Keratinocyte (primary cell): ENCODE results near the gene PAX7. TPM values are rescaled to one million over a fixed set of nuclear protein-coding genes. Genes with fewer than 3 reads are reported as not detected.

ENCODE experiments used
- DNase-seq: peaks from one replicate; pipeline ENCODE4 v3.0.0-alpha.2; 2011; ENCODE audit warnings: low read depth, missing footprints, low spot score
- FAIRE-seq: peaks from 2 replicates; lab custom pipeline; 2011; peaks lifted over from hg19 to GRCh38; lab: Jason Lieb, UNC
- H2AFZ ChIP-seq: 2 replicates; pipeline ENCODE4 v1.6.0; 2012; ENCODE audit warnings: low read length, control low read depth, inconsistent platforms; ENCODE audit not compliant: control insufficient read depth
- H3K27ac ChIP-seq: 2 replicates; pipeline ENCODE4 v1.5.1; 2011; ENCODE audit warnings: low read length; ENCODE audit not compliant: control insufficient read depth, insufficient read depth
- H3K27me3 ChIP-seq: 3 replicates; pipeline ENCODE4 v1.6.0; 2011; ENCODE audit warnings: low read length; ENCODE audit not compliant: control insufficient read depth, insufficient read depth; ENCODE audit errors: extremely low read depth
- H3K36me3 ChIP-seq, 2 experiments: 2 replicates in 1 of 2; 3 replicates in 1 of 2; pipeline ENCODE4 v1.5.1; 2011; ENCODE audit warnings: low read length in 2 of 2, mild to moderate bottlenecking in 1 of 2; ENCODE audit not compliant: control insufficient read depth in 2 of 2, insufficient read depth in 2 of 2; ENCODE audit errors: extremely low read depth in 1 of 2
- H3K4me1 ChIP-seq: 3 replicates; pipeline ENCODE4 v1.5.1; 2011; ENCODE audit warnings: low read length; ENCODE audit not compliant: control insufficient read depth, insufficient read depth; ENCODE audit errors: extremely low read depth
- H3K4me2 ChIP-seq: 3 replicates; pipeline ENCODE4 v1.6.0; 2011; ENCODE audit warnings: low read depth, low read length; ENCODE audit not compliant: control insufficient read depth, insufficient read depth; ENCODE audit errors: extremely low read depth
- H3K4me3 ChIP-seq, 3 experiments: fragments of 200-600 bp in 1 of 3; sonication (generic) in 1 of 3; 2 replicates in 2 of 3; 3 replicates in 1 of 3; pipeline ENCODE4 v1.5.1; 2011 to 2016; ENCODE audit warnings: low read length in 3 of 3, mild to moderate bottlenecking in 3 of 3, control low read depth in 2 of 3, inconsistent platforms in 1 of 3, low read depth in 1 of 3, mixed read lengths in 1 of 3, mixed run types in 1 of 3, moderate library complexity in 1 of 3; ENCODE audit not compliant: control insufficient read depth in 2 of 3, insufficient read depth in 2 of 3; ENCODE audit errors: extremely low read depth in 1 of 3
- H3K79me2 ChIP-seq: 2 replicates; pipeline ENCODE4 v1.6.0; 2012; ENCODE audit warnings: low read length; ENCODE audit not compliant: control insufficient read depth, insufficient read depth
- H3K9ac ChIP-seq: 3 replicates; pipeline ENCODE4 v1.6.0; 2011; ENCODE audit warnings: low read length; ENCODE audit not compliant: control insufficient read depth, insufficient read depth; ENCODE audit errors: extremely low read depth
- H3K9me1 ChIP-seq: 3 replicates; pipeline ENCODE4 v1.6.0; 2011; ENCODE audit warnings: low read length; ENCODE audit not compliant: control insufficient read depth, insufficient read depth; ENCODE audit errors: extremely low read depth
- H3K9me3 ChIP-seq: 2 replicates; pipeline ENCODE4 v1.5.1; 2012; ENCODE audit warnings: low read depth, low read length; ENCODE audit not compliant: control insufficient read depth
- H4K20me1 ChIP-seq: 3 replicates; pipeline ENCODE4 v1.6.0; 2011; ENCODE audit warnings: low read length; ENCODE audit not compliant: control insufficient read depth, insufficient read depth; ENCODE audit errors: extremely low read depth
- EZH2 ChIP-seq: IDR thresholded peaks from one replicate; pipeline ENCODE4 v1.6.1; 2012; ENCODE audit warnings: inconsistent platforms, mild to moderate bottlenecking, low read length, moderate library complexity
- dilution Hi-C: fragments of 300-500 bp; cut with MboI; formaldehyde crosslinking; loops from one replicate; pipeline ENCODE4 v1.7.0; 2020; ENCODE audit warnings: low sequenced_read_pairs; ENCODE audit not compliant: extremely low pct_ligation_motif_present
- polyA plus RNA-seq, 5 experiments: library from polyadenylated mRNA; depleted of rRNA in 3 of 5; stranded (reverse) in 3 of 5; stranded (forward) in 1 of 5; unstranded in 1 of 5; fragments of >200 nt; gene quantifications; 1 replicate in 1 of 5; 2 replicates in 3 of 5; 3 replicates in 1 of 5; pipeline versions ENCODE4 v1.2.1 to v1.2.3, GENCODE V29; 2011 to 2012; ENCODE audit warnings: missing spikeins in 2 of 5, low read depth in 1 of 5, low replicate concordance in 1 of 5
- TF ChIP-seq, protein P1 (sequence below), 3 experiments: IDR thresholded peaks in 1 of 3; conservative IDR thresholded peaks in 1 of 3; optimal IDR thresholded peaks in 1 of 3; 2 replicates in 2 of 3; 3 replicates in 1 of 3; pipeline versions ENCODE3 to v1.5.1; 2011; ENCODE audit warnings: low read length in 3 of 3, mild to moderate bottlenecking in 3 of 3, moderate library complexity in 2 of 3, control low read depth in 1 of 3, inconsistent platforms in 1 of 3; ENCODE audit not compliant: insufficient read depth in 2 of 3; ENCODE audit errors: extremely low read depth in 1 of 3

Gene PAX7
- polyA plus RNA-seq, 1 donor (not counting 4 experiments of a cell fraction or from before 2014, with no cell fraction given) = not detected

DNA sequence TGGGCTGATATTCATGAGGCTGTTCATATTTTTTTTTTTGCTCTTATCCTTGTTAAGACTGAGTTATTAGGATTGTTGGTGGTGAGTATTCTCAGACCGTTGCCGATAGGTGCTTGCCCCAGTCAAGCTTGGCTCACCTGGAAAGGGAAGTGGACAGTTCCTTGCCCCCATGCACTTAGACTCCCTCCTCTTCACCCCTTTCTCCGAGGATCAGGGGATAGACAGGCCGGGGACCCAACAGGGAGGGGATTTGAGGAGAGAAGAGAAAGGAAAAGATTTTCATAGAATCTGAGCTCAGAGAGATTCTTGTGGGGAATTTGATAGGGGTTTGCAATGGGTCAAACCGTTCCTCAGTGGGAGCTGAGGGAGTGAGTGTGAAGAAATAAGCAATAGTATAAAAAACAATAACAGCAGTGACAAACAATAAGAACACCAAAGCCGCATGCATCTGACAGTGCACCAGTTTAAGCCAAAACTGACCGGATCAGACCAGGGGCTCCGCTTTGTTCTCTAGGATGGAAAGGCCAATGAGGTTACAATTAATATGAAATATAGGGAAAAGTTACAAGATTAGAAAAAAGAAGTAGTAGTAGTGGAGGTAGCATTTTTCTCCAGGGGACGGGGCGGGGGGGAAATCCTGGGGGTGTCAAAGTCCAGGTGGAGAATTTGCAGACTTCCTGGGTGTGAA, 8.9 kb downstream of the PAX7 start:
- no peak overlapping the region for H3K27ac ChIP-seq
- H4K20me1 ChIP-seq = no peaks in the 10 kb centered on the region
- no peaks in the 10 kb centered on the region for H3K36me3 ChIP-seq
- H3K4me1 ChIP-seq = peaks cover 14% of the 10 kb centered on the region
- H3K79me2 ChIP-seq = no peaks in the 10 kb centered on the region
- peaks cover 98% of the 10 kb centered on the region for H3K27me3 ChIP-seq
- FAIRE-seq (no peak), DNase-seq (no peak)
- H3K9me1 ChIP-seq = no peaks in the 10 kb centered on the region
- H3K4me2 ChIP-seq = no peak overlapping the region
- TF ChIP-seq, protein P1, sequence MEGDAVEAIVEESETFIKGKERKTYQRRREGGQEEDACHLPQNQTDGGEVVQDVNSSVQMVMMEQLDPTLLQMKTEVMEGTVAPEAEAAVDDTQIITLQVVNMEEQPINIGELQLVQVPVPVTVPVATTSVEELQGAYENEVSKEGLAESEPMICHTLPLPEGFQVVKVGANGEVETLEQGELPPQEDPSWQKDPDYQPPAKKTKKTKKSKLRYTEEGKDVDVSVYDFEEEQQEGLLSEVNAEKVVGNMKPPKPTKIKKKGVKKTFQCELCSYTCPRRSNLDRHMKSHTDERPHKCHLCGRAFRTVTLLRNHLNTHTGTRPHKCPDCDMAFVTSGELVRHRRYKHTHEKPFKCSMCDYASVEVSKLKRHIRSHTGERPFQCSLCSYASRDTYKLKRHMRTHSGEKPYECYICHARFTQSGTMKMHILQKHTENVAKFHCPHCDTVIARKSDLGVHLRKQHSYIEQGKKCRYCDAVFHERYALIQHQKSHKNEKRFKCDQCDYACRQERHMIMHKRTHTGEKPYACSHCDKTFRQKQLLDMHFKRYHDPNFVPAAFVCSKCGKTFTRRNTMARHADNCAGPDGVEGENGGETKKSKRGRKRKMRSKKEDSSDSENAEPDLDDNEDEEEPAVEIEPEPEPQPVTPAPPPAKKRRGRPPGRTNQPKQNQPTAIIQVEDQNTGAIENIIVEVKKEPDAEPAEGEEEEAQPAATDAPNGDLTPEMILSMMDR (optimal IDR thresholded peaks at IDR 0.05 in 1 of 3, IDR thresholded peaks at IDR 0.05 in 1 of 3, conservative IDR thresholded peaks at IDR 0.05 in 1 of 3; ENCODE audit: extremely low read depth in 1 of 3, insufficient read depth in 2 of 3, low read length in 3 of 3) = no peak
- peak; percentile 51 for TF ChIP-seq EZH2
- H3K4me3 ChIP-seq = no peak overlapping the region
- H3K9ac ChIP-seq = no peak overlapping the region
- dilution Hi-C loops = no loop called here
- H3K9me3 ChIP-seq = no peaks in the 10 kb centered on the region
- no peak overlapping the region for H2AFZ ChIP-seq

DNA sequence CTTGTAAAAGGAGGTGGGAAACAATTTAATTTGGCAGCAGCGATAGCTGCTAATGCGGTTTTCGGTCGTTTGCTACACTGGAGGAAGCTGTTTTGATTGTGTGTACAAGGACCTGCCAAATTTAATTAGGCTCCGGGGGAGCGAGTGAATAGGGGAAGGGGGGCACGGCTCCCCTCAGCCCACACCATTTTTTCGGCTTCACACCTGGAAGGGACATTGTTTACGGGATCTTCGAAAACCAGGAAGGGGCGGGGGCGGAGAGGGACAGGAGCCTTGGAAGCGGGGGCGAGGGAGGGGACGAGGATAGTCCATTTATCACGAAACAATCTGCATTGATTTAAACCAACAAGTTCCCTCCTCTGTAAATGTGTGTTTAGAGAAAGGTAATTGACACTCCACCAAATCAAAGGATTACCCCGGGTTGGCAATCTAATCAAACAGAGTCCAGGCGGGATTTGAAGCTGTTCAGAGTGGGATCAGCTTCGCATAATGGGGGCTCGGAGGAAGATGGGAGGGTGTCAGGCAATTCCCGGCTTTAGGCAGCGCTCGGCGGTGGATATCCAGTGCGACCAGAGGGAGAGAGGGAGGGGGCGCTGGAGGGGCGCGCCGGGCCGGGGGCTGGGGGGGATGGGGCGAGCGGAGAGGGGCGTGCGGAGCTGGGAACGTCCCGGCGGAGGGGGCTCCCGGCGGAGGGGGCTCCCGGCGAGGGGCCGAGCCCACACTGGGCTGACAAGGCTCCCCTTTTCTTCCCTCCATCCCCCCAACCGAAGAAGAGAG, 9.8 kb downstream of the PAX7 start:
- FAIRE-seq = no peak
- Histone ChIP-seq H3K36me3 (no peaks in the 10 kb centered on the region), H3K9ac (no peak overlapping the region), H4K20me1 (peaks cover 3% of the 10 kb centered on the region), H3K4me2 (no peak overlapping the region), H3K27ac (no peak overlapping the region), H2AFZ (no peak overlapping the region), H3K4me1 (peaks cover 14% of the 10 kb centered on the region), H3K4me3 (no peak overlapping the region), H3K9me3 (no peaks in the 10 kb centered on the region), H3K27me3 (peaks cover 98% of the 10 kb centered on the region), H3K79me2 (no peaks in the 10 kb centered on the region), H3K9me1 (no peaks in the 10 kb centered on the region)
- no peak for DNase-seq
- dilution Hi-C loops = no loop called here
- TF ChIP-seq, protein P1 (optimal IDR thresholded peaks at IDR 0.05 in 1 of 3, IDR thresholded peaks at IDR 0.05 in 1 of 3, conservative IDR thresholded peaks at IDR 0.05 in 1 of 3; ENCODE audit: extremely low read depth in 1 of 3, insufficient read depth in 2 of 3, low read length in 3 of 3) = no peak
- peak; percentile 81 for TF ChIP-seq EZH2
